HCT116 (cell line): ENCODE measurements around the gene ZBTB2. TPM values are rescaled to one million over a fixed set of nuclear protein-coding genes. Genes with fewer than 3 reads are reported as not detected.

ENCODE experiments used
- ATAC-seq: fragments of 200-7000 bp; cut with Tn5 transposase; 2 replicates; pipeline ENCODE4 v1.9.1; 2020; ENCODE audit warnings: mild to moderate bottlenecking, moderate library complexity
- BruUV-seq: library from RNA; stranded (reverse); fragments of 400-500 nt; replicated peaks from 2 replicates; lab custom pipeline; 2021; lab: Mats Ljungman, UMichigan
- CTCF ChIA-PET: fragments of 300-600 bp; sonication (Branson Sonifier 250); formaldehyde crosslinking; loops from one replicate; lab custom pipeline; 2021; ENCODE audit warnings: antibody characterized with exemption; lab: Charles Lee
- POLR2A ChIA-PET: fragments of 300-600, 350-600 bp; sonication (Branson Sonifier 250); formaldehyde crosslinking; loops from one replicate; lab custom pipeline; 2021; ENCODE audit warnings: antibody characterized with exemption; lab: Charles Lee
- RAD21 ChIA-PET, 2 experiments: fragments of 300-600 bp; sonication (Branson Sonifier 250); formaldehyde crosslinking; loops; one replicate each; lab custom pipeline; 2023; ENCODE audit warnings: low total read pairs in 2 of 2; ENCODE audit not compliant: uncharacterized antibody in 2 of 2, unreplicated experiment in 2 of 2, low non-redundant PET in 1 of 2; lab: Charles Lee
- DNase-seq: peaks from one replicate; pipeline ENCODE4 v3.0.0-alpha.2; 2010; ENCODE audit warnings: low read depth, low spot score
- H2AFZ ChIP-seq: fragments of 200-600 bp; shearing (Covaris generic), sonication (generic); 2 replicates; pipeline ENCODE4 v1.6.1; 2017; ENCODE audit warnings: low read depth, mixed run types, mixed read lengths, antibody characterized with exemption, low read length; ENCODE audit not compliant: poor library complexity, severe bottlenecking
- H3K27ac ChIP-seq: 2 replicates; pipeline ENCODE4 v1.5.1; 2012; ENCODE audit warnings: low read depth, low read length
- H3K27me3 ChIP-seq: fragments of 200-600 bp; sonication (generic); 2 replicates; pipeline ENCODE4 v1.6.1; 2016; ENCODE audit warnings: mixed run types, low read length, mixed read lengths; ENCODE audit not compliant: insufficient read depth
- H3K36me3 ChIP-seq, 2 experiments: fragments of 200-500 bp in 1 of 2; fragments of 200-600 bp in 1 of 2; sonication (Bioruptor generic) in 1 of 2; sonication (generic) in 1 of 2; 2 replicates each; pipeline versions ENCODE4 v1.5.1 to v1.6.1; 2014 to 2016; ENCODE audit warnings: low read length in 2 of 2, inconsistent platforms in 1 of 2, mixed read lengths in 1 of 2, mixed run types in 1 of 2; ENCODE audit not compliant: insufficient read depth in 2 of 2, control insufficient read depth in 1 of 2
- H3K4me1 ChIP-seq, 2 experiments: fragments of 200-600 bp in 1 of 2; sonication (generic) in 1 of 2; 2 replicates each; pipeline versions ENCODE4 v1.5.1 to v1.6.1; 2012 to 2017; ENCODE audit warnings: low read length in 2 of 2, inconsistent platforms in 1 of 2, mild to moderate bottlenecking in 1 of 2, mixed read lengths in 1 of 2, mixed run types in 1 of 2, moderate library complexity in 1 of 2; ENCODE audit not compliant: insufficient read depth in 2 of 2, control insufficient read depth in 1 of 2
- H3K4me2 ChIP-seq: fragments of 200-600 bp; sonication (generic); 2 replicates; pipeline ENCODE4 v1.6.1; 2017; ENCODE audit warnings: mixed run types, low read length, mixed read lengths
- H3K4me3 ChIP-seq, 2 experiments: fragments of 200-600 bp in 1 of 2; sonication (generic) in 1 of 2; replicated peaks in 1 of 2; 2 replicates each; pipeline ENCODE4 v1.5.1; 2011 to 2016; ENCODE audit warnings: low read length in 2 of 2, control low read depth in 1 of 2, low read depth in 1 of 2, mild to moderate bottlenecking in 1 of 2, mixed read lengths in 1 of 2, mixed run types in 1 of 2
- H3K79me2 ChIP-seq: fragments of 200-600 bp; sonication (generic); 2 replicates; pipeline ENCODE4 v1.6.1; 2017; ENCODE audit warnings: mild to moderate bottlenecking, mixed run types, low read length, moderate library complexity, mixed read lengths; ENCODE audit not compliant: insufficient read depth
- H3K9ac ChIP-seq: fragments of 200-600 bp; sonication (generic); 2 replicates; pipeline ENCODE4 v1.6.1; 2016; ENCODE audit warnings: low read length, mixed read lengths
- H3K9me2 ChIP-seq: fragments of 200-600 bp; sonication (generic), shearing (Covaris generic); 2 replicates; pipeline ENCODE4 v1.6.1; 2017; ENCODE audit warnings: mixed run types, mild to moderate bottlenecking, moderate library complexity; ENCODE audit not compliant: insufficient read depth
- H3K9me3 ChIP-seq, 2 experiments: fragments of 200-500 bp in 1 of 2; fragments of 200-600 bp in 1 of 2; sonication (Bioruptor generic) in 1 of 2; sonication (generic) in 1 of 2; 2 replicates each; pipeline ENCODE4 v1.6.1; 2014 to 2017; ENCODE audit warnings: low read length in 2 of 2, mixed read lengths in 2 of 2, inconsistent platforms in 1 of 2, low read depth in 1 of 2, mild to moderate bottlenecking in 1 of 2, mixed run types in 1 of 2, moderate library complexity in 1 of 2; ENCODE audit not compliant: control insufficient read depth in 1 of 2, insufficient read depth in 1 of 2
- H4K20me1 ChIP-seq: fragments of 200-600 bp; sonication (generic), shearing (Covaris generic); 2 replicates; pipeline ENCODE4 v1.6.1; 2017; ENCODE audit warnings: mixed run types, mild to moderate bottlenecking, moderate library complexity; ENCODE audit not compliant: insufficient read depth
- CBX3 ChIP-seq: IDR thresholded peaks from 2 replicates; pipeline ENCODE4 v1.6.1; 2012; ENCODE audit warnings: low read depth
- CEBPB ChIP-seq: IDR thresholded peaks from 2 replicates; pipeline ENCODE4 v1.6.1; 2012; ENCODE audit warnings: low read depth
- EGR1 ChIP-seq: IDR thresholded peaks from 2 replicates; pipeline ENCODE4 v1.6.1; 2012; ENCODE audit warnings: low read depth
- ELF1 ChIP-seq: IDR thresholded peaks from 2 replicates; pipeline ENCODE4 v1.6.1; 2012; ENCODE audit warnings: low read depth, borderline replicate concordance
- EZH2phosphoT487 ChIP-seq: fragments of 200-600 bp; IDR thresholded peaks from 2 replicates; pipeline ENCODE4 v1.6.1; 2018; ENCODE audit warnings: antibody characterized with exemption, borderline replicate concordance
- FOSL1 ChIP-seq: IDR thresholded peaks from 2 replicates; pipeline ENCODE4 v1.6.1; 2012; ENCODE audit warnings: low read depth
- POLR2A ChIP-seq: IDR thresholded peaks from 2 replicates; pipeline ENCODE4 v1.7.0; 2011; ENCODE audit warnings: borderline replicate concordance; ENCODE audit not compliant: insufficient read depth, insufficient read length; ENCODE audit errors: extremely low read depth
- RAD21 ChIP-seq: IDR thresholded peaks from 2 replicates; pipeline ENCODE4 v1.6.1; 2012; ENCODE audit warnings: low read depth, mild to moderate bottlenecking
- SIN3A ChIP-seq: IDR thresholded peaks from 2 replicates; pipeline ENCODE4 v1.6.1; 2012; ENCODE audit warnings: low read depth
- SP1 ChIP-seq: IDR thresholded peaks from 2 replicates; pipeline ENCODE4 v1.6.1; 2012; ENCODE audit warnings: low read depth
- SRF ChIP-seq: IDR thresholded peaks from 2 replicates; pipeline ENCODE4 v1.6.1; 2012; ENCODE audit warnings: low read depth
- YY1 ChIP-seq: IDR thresholded peaks from 2 replicates; pipeline ENCODE4 v1.6.1; 2011; ENCODE audit warnings: low read length, low read depth, moderate library complexity, mild to moderate bottlenecking; ENCODE audit not compliant: insufficient replicate concordance; ENCODE audit errors: extremely low read depth
- ZNF274 ChIP-seq: fragments of 200-500 bp; sonication (Bioruptor generic); IDR thresholded peaks from 2 replicates; pipeline ENCODE4 v1.6.1; 2014; ENCODE audit warnings: mild to moderate bottlenecking, low read depth, low read length, inconsistent platforms
- intact Hi-C: fragments of 100-400 bp; cut with micrococcal nuclease; formaldehyde crosslinking; loops from 2 replicates; pipeline ENCODE4 v1.10.0; 2022
- total RNA-seq: library from RNA; stranded (reverse); gene quantifications from one replicate; pipeline ENCODE4 v1.2.1, GENCODE V29; 2021; ENCODE audit not compliant: unreplicated experiment
- TF ChIP-seq, protein P1 (sequence below), 3 experiments: fragments of 200-600 bp in 1 of 3; sonication (generic) in 1 of 3; IDR thresholded peaks in 2 of 3; conservative IDR thresholded peaks in 1 of 3; 2 replicates each; pipeline ENCODE4 v1.5.1; 2012 to 2017; ENCODE audit warnings: low read depth in 2 of 3, low read length in 2 of 3, antibody characterized with exemption in 1 of 3, borderline replicate concordance in 1 of 3, control low read depth in 1 of 3, mild to moderate bottlenecking in 1 of 3, mixed read lengths in 1 of 3, mixed run types in 1 of 3, moderate library complexity in 1 of 3; ENCODE audit not compliant: insufficient read depth in 1 of 3
- TF ChIP-seq, protein P2 (sequence below): IDR thresholded peaks from 2 replicates; pipeline ENCODE4 v1.6.1; 2012
- TF ChIP-seq, protein P3 (sequence below): IDR thresholded peaks from 2 replicates; pipeline ENCODE4 v1.6.1; 2012
- TF ChIP-seq, protein P4 (sequence below): IDR thresholded peaks from 2 replicates; pipeline ENCODE4 v1.6.1; 2012; ENCODE audit warnings: low read depth

ZBTB2 gene
- total RNA-seq, 1 experiment from 2014 or later = 12.5 TPM

DNA sequence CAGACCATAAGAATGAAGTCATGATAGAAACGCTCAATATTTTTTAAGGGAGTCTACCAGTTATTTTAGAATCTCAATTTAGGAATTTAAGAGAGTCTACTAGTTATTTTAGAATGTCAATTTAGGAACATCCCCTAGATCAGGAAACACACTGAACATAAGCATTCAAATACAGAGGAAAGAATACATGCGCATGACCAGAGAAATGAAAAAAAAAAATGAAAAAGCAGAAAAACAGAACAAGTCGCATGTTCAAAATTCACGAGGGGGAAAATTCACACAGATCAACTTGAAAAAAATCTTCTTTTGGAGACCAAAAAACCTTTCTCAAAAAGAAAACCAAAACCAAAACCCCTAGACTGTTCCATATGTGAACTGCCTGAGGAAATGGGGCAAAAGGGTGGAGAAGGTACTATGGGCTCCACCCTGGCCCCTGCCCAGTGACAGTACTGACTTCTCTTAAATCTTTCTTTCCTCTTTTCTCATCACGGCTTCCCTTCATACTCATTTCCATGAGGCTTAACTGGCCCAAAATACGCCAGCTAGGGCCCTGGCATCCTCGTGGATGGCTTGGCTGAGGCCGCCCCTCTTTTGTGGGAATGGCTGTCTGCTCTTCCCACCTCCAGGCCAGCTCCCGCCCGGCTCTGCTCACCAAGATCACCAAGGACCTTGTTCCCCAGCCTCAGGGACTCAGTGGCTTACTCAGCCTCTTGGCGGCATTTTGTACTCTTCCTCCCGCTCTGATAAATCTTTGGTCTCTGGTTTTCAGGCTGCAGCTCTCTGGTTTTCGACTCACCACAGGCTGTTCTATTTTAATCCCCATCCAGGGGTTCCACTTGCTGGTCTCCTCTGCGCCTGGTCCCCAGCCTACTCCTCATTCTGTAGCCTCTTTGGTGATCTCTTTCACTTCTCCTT is 11.2 kb downstream of the ZBTB2 start:
- RAD21 ChIA-PET = no interaction called here
- CTCF ChIA-PET = no interaction called here
- Histone ChIP-seq H3K4me1 (peaks cover 8 to 20% of the 10 kb centered on the region in 2 experiments; a peak in 3 of 4 replicates), H3K9me2 (no peaks in the 10 kb centered on the region), H2AFZ (no peak overlapping the region), H3K27ac (no peak overlapping the region), H3K9ac (no peak overlapping the region), H3K4me2 (no peak overlapping the region), H3K4me3 (no peak overlapping the region), H3K79me2 (peaks cover 83% of the 10 kb centered on the region), H3K36me3 (no peaks in the 10 kb centered on the region), H3K27me3 (no peaks in the 10 kb centered on the region), H3K9me3 (no peaks in the 10 kb centered on the region), H4K20me1 (no peaks in the 10 kb centered on the region)
- BruUV-seq = no TSS peak
- peak; percentile 10; the same call in 1 of the 2 replicates for ATAC-seq
- intact Hi-C loops = no loop called here
- no peak for DNase-seq
- TF ChIP-seq RAD21 (no peak), SIN3A (no peak), FOSL1 (no peak), ELF1 (no peak), POLR2A (no peak), EGR1 (no peak), CBX3 (no peak), SP1 (no peak), YY1 (no peak), EZH2phosphoT487 (no peak), CEBPB (no peak), SRF (no peak), ZNF274 (no peak)
- TF ChIP-seq, protein P1, sequence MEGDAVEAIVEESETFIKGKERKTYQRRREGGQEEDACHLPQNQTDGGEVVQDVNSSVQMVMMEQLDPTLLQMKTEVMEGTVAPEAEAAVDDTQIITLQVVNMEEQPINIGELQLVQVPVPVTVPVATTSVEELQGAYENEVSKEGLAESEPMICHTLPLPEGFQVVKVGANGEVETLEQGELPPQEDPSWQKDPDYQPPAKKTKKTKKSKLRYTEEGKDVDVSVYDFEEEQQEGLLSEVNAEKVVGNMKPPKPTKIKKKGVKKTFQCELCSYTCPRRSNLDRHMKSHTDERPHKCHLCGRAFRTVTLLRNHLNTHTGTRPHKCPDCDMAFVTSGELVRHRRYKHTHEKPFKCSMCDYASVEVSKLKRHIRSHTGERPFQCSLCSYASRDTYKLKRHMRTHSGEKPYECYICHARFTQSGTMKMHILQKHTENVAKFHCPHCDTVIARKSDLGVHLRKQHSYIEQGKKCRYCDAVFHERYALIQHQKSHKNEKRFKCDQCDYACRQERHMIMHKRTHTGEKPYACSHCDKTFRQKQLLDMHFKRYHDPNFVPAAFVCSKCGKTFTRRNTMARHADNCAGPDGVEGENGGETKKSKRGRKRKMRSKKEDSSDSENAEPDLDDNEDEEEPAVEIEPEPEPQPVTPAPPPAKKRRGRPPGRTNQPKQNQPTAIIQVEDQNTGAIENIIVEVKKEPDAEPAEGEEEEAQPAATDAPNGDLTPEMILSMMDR (IDR thresholded peaks at IDR 0.05 in 2 of 3, conservative IDR thresholded peaks at IDR 0.05 in 1 of 3; ENCODE audit: borderline replicate concordance in 1 of 3, insufficient read depth in 1 of 3, low read depth in 2 of 3, low read length in 2 of 3) = no peak
- TF ChIP-seq, protein P2, sequence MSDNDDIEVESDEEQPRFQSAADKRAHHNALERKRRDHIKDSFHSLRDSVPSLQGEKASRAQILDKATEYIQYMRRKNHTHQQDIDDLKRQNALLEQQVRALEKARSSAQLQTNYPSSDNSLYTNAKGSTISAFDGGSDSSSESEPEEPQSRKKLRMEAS = no peak
- TF ChIP-seq, protein P3, sequence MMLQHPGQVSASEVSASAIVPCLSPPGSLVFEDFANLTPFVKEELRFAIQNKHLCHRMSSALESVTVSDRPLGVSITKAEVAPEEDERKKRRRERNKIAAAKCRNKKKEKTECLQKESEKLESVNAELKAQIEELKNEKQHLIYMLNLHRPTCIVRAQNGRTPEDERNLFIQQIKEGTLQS = no peak
- TF ChIP-seq, protein P4, sequence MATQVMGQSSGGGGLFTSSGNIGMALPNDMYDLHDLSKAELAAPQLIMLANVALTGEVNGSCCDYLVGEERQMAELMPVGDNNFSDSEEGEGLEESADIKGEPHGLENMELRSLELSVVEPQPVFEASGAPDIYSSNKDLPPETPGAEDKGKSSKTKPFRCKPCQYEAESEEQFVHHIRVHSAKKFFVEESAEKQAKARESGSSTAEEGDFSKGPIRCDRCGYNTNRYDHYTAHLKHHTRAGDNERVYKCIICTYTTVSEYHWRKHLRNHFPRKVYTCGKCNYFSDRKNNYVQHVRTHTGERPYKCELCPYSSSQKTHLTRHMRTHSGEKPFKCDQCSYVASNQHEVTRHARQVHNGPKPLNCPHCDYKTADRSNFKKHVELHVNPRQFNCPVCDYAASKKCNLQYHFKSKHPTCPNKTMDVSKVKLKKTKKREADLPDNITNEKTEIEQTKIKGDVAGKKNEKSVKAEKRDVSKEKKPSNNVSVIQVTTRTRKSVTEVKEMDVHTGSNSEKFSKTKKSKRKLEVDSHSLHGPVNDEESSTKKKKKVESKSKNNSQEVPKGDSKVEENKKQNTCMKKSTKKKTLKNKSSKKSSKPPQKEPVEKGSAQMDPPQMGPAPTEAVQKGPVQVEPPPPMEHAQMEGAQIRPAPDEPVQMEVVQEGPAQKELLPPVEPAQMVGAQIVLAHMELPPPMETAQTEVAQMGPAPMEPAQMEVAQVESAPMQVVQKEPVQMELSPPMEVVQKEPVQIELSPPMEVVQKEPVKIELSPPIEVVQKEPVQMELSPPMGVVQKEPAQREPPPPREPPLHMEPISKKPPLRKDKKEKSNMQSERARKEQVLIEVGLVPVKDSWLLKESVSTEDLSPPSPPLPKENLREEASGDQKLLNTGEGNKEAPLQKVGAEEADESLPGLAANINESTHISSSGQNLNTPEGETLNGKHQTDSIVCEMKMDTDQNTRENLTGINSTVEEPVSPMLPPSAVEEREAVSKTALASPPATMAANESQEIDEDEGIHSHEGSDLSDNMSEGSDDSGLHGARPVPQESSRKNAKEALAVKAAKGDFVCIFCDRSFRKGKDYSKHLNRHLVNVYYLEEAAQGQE = no peak
- POLR2A ChIA-PET = no interaction called here
